ENCODE data around the gene GCNT1.

Gene GCNT1

DNA sequence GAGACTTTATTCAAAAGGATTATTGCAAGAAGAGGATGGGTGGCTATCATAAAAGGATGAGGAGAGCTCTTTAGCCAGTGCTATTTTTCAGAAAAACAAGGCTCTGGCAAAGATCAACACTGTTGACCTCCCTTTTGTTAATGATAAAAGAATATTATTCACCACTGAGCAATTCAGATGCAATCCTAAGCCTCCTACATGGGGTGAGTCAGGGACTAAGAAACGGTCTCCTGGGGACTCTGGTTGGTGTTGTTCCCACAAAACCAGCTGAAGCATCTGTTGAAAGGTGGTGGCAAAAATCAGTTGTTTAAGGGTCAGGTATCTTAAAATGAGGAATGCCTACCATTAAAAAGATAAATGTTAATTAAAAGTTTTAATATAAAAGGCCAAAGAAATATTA, 7.7 kb upstream of the GCNT1 start:
- Histone ChIP-seq H3K36me3 (ENCODE audit: control insufficient read depth, insufficient read depth, low read length) (no peaks in the 10 kb centered on the region), H3K27me3 (ENCODE audit: control insufficient read depth, insufficient read depth, low read length) (no peaks in the 10 kb centered on the region), H3K27ac (ENCODE audit: low read depth, low read length) (no peak overlapping the region), H3K9ac (ENCODE audit: low read length) (no peak overlapping the region), H3K4me1 (ENCODE audit: control insufficient read depth, insufficient read depth, low read length) (no peaks in the 10 kb centered on the region), H3K4me3 (ENCODE audit: low read length) (no peak overlapping the region)

DNA sequence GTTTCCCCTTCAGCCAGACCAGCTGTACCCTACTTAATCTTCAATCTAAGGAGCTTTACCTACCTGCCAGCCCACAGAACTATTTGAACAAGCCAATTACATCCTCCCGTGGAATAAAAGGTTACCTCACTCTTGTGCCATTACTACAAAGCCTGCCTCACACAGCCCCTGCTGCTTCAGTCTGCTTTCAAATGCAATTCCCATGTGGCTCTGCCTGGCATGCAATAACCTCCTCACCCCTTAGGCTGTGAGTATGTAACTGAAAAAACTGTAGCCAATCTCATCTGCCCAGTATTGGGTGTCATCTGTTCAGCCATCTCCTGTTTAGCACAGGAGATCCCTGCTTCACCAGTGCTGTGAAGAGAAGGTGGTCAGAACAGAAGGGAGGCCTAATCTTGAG, 6.1 kb upstream of the GCNT1 start:
- no peak overlapping the region for H3K9ac ChIP-seq (ENCODE audit: low read length)
- H3K4me1 ChIP-seq (ENCODE audit: control insufficient read depth, insufficient read depth, low read length) = no peaks in the 10 kb centered on the region
- no peaks in the 10 kb centered on the region for H3K36me3 ChIP-seq (ENCODE audit: control insufficient read depth, insufficient read depth, low read length)
- no peak overlapping the region for H3K4me3 ChIP-seq (ENCODE audit: low read length)
- H3K27ac ChIP-seq (ENCODE audit: low read depth, low read length) = no peak overlapping the region
- no peaks in the 10 kb centered on the region for H3K27me3 ChIP-seq (ENCODE audit: control insufficient read depth, insufficient read depth, low read length)

DNA sequence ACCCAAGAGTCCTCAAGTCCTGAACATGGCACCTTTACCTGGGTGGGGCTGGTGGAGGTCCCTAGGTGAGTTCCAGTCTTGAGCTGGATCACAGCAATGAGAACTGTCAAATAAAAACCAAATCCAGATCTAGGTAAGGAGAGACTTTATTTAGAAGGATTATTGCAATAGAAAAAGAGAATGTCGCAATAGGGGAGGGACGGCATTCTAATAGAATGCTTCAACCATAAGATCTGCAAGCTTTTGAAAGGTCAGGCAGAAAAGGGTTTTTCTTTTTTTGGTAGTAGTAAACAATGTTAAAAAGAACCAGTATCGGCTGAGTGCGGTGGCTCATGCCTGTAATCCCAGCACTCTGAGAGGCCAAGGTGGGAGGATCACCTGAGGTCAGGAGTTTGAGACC, 5.2 kb upstream of the GCNT1 start:
- Histone ChIP-seq H3K27ac (ENCODE audit: low read depth, low read length) (no peak overlapping the region), H3K4me3 (ENCODE audit: low read length) (no peak overlapping the region), H3K27me3 (ENCODE audit: control insufficient read depth, insufficient read depth, low read length) (no peaks in the 10 kb centered on the region), H3K9ac (ENCODE audit: low read length) (no peak overlapping the region), H3K4me1 (ENCODE audit: control insufficient read depth, insufficient read depth, low read length) (no peaks in the 10 kb centered on the region), H3K36me3 (ENCODE audit: control insufficient read depth, insufficient read depth, low read length) (no peaks in the 10 kb centered on the region)

- H3K4me1 ChIP-seq (ENCODE audit: control insufficient read depth, insufficient read depth, low read length) = no peaks in the 10 kb centered on the region
- H3K4me3 ChIP-seq (ENCODE audit: low read length) = no peak overlapping the region
- no peak overlapping the region for H3K9ac ChIP-seq (ENCODE audit: low read length)
- H3K36me3 ChIP-seq (ENCODE audit: control insufficient read depth, insufficient read depth, low read length) = no peaks in the 10 kb centered on the region
- H3K27me3 ChIP-seq (ENCODE audit: control insufficient read depth, insufficient read depth, low read length) = no peaks in the 10 kb centered on the region
- no peak overlapping the region for H3K27ac ChIP-seq (ENCODE audit: low read depth, low read length)
These were observed 4.7 kb upstream of the GCNT1 start for GRCh38 chr9:76454311-76454710.

GRCh38 chr9:76456202-76456926, 2.6 kb upstream of the GCNT1 start:
- Histone ChIP-seq H3K4me1 (ENCODE audit: control insufficient read depth, insufficient read depth, low read length) (peaks cover 2% of the 10 kb centered on the region), H3K27me3 (ENCODE audit: control insufficient read depth, insufficient read depth, low read length) (no peaks in the 10 kb centered on the region), H3K4me3 (ENCODE audit: low read length) (no peak overlapping the region), H3K36me3 (ENCODE audit: control insufficient read depth, insufficient read depth, low read length) (no peaks in the 10 kb centered on the region), H3K27ac (ENCODE audit: low read depth, low read length) (no peak overlapping the region), H3K9ac (ENCODE audit: low read length) (no peak overlapping the region)

GRCh38 chr9:76459694-76460635, 983 bp downstream of the GCNT1 start:
- Histone ChIP-seq H3K9ac (ENCODE audit: low read length) (peak overlapping the region; percentile 62), H3K27me3 (ENCODE audit: control insufficient read depth, insufficient read depth, low read length) (no peaks in the 10 kb centered on the region), H3K36me3 (ENCODE audit: control insufficient read depth, insufficient read depth, low read length) (no peaks in the 10 kb centered on the region), H3K27ac (ENCODE audit: low read depth, low read length) (no peak overlapping the region), H3K4me3 (ENCODE audit: low read length) (peak overlapping the region; percentile 82), H3K4me1 (ENCODE audit: control insufficient read depth, insufficient read depth, low read length) (peaks cover 2% of the 10 kb centered on the region)

- Histone ChIP-seq H3K27me3 (ENCODE audit: control insufficient read depth, insufficient read depth, low read length) (no peaks in the 10 kb centered on the region), H3K9ac (ENCODE audit: low read length) (no peak overlapping the region), H3K36me3 (ENCODE audit: control insufficient read depth, insufficient read depth, low read length) (no peaks in the 10 kb centered on the region), H3K4me3 (ENCODE audit: low read length) (no peak overlapping the region), H3K4me1 (ENCODE audit: control insufficient read depth, insufficient read depth, low read length) (peaks cover 2% of the 10 kb centered on the region), H3K27ac (ENCODE audit: low read depth, low read length) (no peak overlapping the region)
These were observed 3.1 kb downstream of the GCNT1 start for GRCh38 chr9:76462126-76462525.

DNA sequence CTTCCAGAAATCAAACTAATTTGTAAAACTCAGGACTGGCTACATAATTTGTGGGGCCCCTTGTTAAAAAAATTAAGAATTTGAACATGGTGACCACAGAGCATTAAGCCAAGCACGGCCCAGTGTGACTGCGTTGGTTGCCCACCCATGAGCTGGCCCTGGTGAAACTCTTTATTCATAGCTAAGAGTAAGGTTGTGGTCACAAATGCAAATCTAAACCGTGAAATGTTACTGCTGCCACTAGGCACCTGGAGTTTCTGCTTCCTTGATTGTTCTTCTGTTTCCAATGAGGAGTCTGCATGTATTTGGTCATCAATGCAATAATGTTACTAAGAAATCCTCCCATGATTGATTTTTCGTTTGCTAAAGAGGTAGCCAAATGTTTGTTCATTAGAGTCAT, 4.2 kb downstream of the GCNT1 start:
- Histone ChIP-seq H3K4me3 (ENCODE audit: low read length) (no peak overlapping the region), H3K27me3 (ENCODE audit: control insufficient read depth, insufficient read depth, low read length) (no peaks in the 10 kb centered on the region), H3K27ac (ENCODE audit: low read depth, low read length) (no peak overlapping the region), H3K4me1 (ENCODE audit: control insufficient read depth, insufficient read depth, low read length) (peaks cover 2% of the 10 kb centered on the region), H3K36me3 (ENCODE audit: control insufficient read depth, insufficient read depth, low read length) (no peaks in the 10 kb centered on the region), H3K9ac (ENCODE audit: low read length) (no peak overlapping the region)

DNA sequence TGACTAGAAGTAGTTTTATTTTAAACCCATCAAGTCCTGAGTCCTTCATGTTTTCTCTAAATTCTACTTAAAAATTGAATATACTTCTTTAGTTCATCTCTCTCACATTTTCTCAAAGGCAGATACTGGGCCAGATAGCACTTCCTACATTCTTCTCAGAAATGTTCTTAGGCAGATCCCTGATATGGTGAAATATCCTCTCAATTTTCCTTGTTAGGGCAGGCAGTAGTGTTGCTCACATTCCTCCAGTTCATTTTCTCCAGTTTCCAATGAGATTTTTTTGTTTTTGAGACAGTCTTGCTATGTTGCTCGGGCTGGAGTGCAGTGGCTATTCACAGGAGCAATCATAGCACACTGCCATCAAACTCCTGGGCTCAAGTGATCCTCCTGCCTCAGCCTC, 5.7 kb downstream of the GCNT1 start:
- no peak overlapping the region for H3K27ac ChIP-seq (ENCODE audit: low read depth, low read length)
- H3K4me1 ChIP-seq (ENCODE audit: control insufficient read depth, insufficient read depth, low read length) = peaks cover 2% of the 10 kb centered on the region
- no peaks in the 10 kb centered on the region for H3K27me3 ChIP-seq (ENCODE audit: control insufficient read depth, insufficient read depth, low read length)
- no peak overlapping the region for H3K4me3 ChIP-seq (ENCODE audit: low read length)
- H3K9ac ChIP-seq (ENCODE audit: low read length) = no peak overlapping the region
- H3K36me3 ChIP-seq (ENCODE audit: control insufficient read depth, insufficient read depth, low read length) = no peaks in the 10 kb centered on the region

DNA sequence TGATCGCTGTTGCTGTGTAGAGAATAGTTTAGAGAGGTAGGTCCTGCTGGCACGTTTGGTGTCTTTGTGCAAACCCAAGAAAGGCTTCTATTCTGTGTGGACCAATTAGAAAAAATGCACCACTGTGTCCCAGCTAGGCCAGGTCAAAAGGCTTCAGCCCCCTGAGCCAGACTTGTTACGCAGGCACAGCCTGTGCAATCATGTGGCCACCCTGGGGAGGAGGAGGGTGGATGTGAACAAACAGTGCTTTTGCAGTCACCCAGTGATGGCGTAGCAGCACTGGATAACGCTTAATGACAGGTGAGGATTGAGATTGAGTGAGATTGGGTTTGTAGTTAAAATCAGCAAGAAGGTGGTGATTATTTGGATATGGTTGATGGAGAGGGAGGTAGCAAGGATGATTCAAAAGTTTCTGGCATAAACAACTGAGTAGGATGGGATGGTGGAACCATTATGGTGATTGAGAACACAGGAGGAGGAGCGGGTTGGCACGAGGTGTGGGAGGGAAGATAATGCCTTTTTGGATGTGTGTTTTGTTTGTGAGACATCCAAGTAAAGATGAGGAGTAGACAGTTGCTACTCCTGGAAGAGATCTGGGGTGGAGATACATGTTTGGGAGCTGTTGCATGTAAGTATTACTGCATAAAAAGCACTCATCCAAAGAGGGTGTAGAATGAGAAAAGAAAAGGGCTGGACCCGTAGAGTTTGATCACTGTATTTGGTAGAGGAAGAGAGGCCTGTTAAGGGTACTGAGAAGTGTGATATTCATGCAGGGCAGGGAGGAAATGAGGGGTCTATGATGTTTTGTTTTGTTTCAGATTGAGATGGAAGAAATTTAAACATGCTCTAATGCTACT, 6.7 kb downstream of the GCNT1 start:
- Histone ChIP-seq H3K4me3 (ENCODE audit: low read length) (no peak overlapping the region), H3K36me3 (ENCODE audit: control insufficient read depth, insufficient read depth, low read length) (no peaks in the 10 kb centered on the region), H3K9ac (ENCODE audit: low read length) (no peak overlapping the region), H3K27me3 (ENCODE audit: control insufficient read depth, insufficient read depth, low read length) (no peaks in the 10 kb centered on the region), H3K4me1 (ENCODE audit: control insufficient read depth, insufficient read depth, low read length) (no peaks in the 10 kb centered on the region), H3K27ac (ENCODE audit: low read depth, low read length) (no peak overlapping the region)

DNA sequence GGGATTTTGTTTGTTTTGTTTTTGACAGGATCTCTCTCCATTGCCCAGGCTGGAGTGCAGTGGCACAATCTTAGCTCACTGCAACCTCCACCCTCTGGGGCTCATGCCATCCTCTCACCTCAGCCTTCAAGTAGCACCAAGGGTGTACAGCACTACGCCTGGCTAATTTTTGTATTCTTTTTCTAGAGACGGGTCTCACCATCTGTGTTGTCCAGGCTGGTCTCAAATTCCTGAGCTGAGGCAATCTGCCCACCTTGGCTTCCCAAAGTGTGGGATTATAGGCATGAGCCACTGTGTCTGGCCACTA, 7.3 kb downstream of the GCNT1 start:
- H3K27me3 ChIP-seq (ENCODE audit: control insufficient read depth, insufficient read depth, low read length) = no peaks in the 10 kb centered on the region
- no peak overlapping the region for H3K27ac ChIP-seq (ENCODE audit: low read depth, low read length)
- no peaks in the 10 kb centered on the region for H3K4me1 ChIP-seq (ENCODE audit: control insufficient read depth, insufficient read depth, low read length)
- no peak overlapping the region for H3K9ac ChIP-seq (ENCODE audit: low read length)
- no peak overlapping the region for H3K4me3 ChIP-seq (ENCODE audit: low read length)
- no peaks in the 10 kb centered on the region for H3K36me3 ChIP-seq (ENCODE audit: control insufficient read depth, insufficient read depth, low read length)

DNA sequence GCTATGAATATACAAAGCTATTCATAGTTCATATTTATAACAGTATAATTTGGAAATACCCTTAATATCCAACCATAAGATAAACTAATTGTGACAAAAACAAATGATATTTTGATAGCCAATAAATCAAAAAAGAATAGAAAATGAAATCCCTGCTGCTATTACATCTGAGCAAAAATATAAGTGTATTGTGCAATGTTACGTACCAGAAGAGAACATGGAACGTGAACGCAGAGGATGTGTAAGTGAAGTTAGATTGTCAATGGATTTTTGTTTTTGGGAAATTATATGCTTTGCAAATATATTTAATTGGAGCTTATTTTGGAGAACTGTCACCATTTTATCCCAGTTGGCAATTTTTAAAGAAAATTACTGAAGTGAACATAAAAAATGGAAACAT, 15.4 kb downstream of the GCNT1 start:
- no peaks in the 10 kb centered on the region for H3K4me1 ChIP-seq (ENCODE audit: control insufficient read depth, insufficient read depth, low read length)
- H3K27me3 ChIP-seq (ENCODE audit: control insufficient read depth, insufficient read depth, low read length) = no peaks in the 10 kb centered on the region
- no peaks in the 10 kb centered on the region for H3K36me3 ChIP-seq (ENCODE audit: control insufficient read depth, insufficient read depth, low read length)
- H3K4me3 ChIP-seq (ENCODE audit: low read length) = no peak overlapping the region
- H3K9ac ChIP-seq (ENCODE audit: low read length) = no peak overlapping the region
- no peak overlapping the region for H3K27ac ChIP-seq (ENCODE audit: low read depth, low read length)

Measured in rectal smooth muscle tissue (tissue), 1 donor.